GM18907 (cell line): Measurements from ENCODE around the gene DOC2A.

ENCODE experiments used
- ATAC-seq: cut with Tn5 transposase; IDR thresholded peaks from one replicate; pipeline ENCODE4 v1.9.1; 2021; ENCODE audit warnings: mild to moderate bottlenecking, moderate library complexity; ENCODE audit not compliant: unreplicated experiment

Gene DOC2A

DNA sequence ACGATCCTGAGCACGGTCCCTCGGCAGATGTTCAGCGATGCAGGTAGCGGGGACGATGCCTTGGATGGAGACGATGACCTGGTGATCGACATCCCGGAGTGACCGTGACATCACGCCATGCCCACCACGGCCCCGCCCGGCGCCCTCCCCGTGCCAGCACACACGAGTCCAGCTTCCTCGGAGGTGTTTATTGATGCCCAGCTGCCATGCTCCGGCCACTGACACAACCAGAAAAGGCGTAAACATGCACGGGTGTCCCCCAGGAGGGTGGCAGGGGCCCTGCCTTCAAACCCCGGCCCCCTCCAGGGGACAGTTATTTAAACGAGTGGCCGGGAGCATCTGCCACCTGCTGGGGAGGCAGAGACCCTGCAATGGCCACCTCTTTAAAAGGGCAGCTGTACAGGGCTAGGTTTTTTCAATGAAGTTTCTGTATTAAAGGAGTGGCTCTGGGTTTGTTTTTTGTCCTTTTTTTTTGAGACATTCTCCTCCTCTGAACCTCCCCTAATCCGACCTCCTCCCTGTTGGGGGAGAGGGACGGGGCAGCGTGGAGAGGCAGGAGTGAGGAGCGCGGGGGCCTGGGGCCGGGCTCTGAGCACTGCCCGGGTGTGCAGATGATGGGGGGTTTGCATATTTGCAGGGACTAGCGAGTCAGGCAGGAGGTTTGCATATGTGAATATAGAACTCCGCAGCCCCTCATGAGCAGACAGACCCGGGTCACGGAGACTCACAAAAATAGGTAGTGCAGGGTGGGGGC lies 5.3 kb downstream of the DOC2A start:
- no peak for ATAC-seq

DNA sequence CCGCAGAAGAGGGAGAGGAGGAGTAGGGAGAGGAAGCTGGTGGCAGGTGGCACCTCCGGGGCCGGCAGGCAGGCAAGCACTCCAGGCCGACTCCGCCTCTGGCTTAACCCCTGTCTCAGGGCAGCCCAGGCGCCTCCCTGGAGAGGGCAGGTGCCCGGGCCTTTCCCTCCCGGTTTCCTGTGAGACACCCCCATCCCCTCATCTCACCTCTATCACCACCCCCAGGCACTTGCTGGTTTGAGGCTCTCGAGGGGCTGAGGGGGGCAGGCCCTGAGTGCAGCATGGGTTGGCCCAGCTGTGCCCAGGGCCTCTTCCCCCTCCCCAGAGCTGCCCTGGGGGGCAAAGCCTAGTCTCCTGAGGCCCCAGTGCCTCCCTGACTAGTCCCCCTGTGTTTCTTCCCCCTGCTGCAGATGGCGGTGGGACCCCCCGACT lies 6.0 kb downstream of the DOC2A start:
- no peak for ATAC-seq

GRCh38 chr16:30004424-30004776 lies 6.4 kb downstream of the DOC2A start:
- no peak for ATAC-seq

DNA sequence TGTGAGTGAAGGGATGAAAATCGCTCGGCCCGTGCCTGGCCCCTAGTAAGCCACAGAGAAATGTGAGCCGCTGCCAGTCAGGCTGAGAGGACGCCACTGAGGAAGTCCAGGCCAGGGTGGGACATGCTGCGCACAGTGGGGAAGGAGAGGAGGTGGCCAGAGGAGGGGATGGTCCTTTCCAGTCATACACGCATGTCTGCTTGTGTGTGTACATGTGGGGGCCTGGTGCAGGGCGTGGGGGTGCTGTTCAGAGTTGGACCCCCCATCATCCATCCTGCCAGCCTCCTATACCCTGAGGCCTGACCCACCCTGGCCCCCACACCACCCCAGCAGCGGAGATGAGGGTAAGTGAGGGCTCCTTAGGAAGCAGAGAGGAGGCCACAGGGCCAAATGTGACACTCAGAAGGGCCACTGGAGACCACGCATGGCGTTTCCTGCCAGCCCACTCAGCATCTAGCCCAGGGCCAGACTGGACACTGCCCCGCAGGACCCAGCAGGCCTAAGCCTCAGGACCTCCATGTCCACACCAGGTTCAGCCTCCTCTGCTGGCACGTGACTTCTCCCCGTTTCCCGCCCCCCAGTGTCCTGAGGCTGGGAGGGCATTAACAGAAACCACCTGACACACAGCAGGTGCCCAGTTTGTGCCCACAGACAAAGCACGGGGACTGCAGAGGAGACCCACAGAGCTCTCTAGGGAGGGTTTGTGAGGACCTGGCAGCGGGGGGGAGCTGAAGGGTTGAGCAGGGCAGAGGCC lies 7.0 kb downstream of the DOC2A start:
- ATAC-seq = no peak

- ATAC-seq = no peak
Measured at GRCh38 chr16:30002614-30003346, 8.0 kb downstream of the DOC2A start.

DNA sequence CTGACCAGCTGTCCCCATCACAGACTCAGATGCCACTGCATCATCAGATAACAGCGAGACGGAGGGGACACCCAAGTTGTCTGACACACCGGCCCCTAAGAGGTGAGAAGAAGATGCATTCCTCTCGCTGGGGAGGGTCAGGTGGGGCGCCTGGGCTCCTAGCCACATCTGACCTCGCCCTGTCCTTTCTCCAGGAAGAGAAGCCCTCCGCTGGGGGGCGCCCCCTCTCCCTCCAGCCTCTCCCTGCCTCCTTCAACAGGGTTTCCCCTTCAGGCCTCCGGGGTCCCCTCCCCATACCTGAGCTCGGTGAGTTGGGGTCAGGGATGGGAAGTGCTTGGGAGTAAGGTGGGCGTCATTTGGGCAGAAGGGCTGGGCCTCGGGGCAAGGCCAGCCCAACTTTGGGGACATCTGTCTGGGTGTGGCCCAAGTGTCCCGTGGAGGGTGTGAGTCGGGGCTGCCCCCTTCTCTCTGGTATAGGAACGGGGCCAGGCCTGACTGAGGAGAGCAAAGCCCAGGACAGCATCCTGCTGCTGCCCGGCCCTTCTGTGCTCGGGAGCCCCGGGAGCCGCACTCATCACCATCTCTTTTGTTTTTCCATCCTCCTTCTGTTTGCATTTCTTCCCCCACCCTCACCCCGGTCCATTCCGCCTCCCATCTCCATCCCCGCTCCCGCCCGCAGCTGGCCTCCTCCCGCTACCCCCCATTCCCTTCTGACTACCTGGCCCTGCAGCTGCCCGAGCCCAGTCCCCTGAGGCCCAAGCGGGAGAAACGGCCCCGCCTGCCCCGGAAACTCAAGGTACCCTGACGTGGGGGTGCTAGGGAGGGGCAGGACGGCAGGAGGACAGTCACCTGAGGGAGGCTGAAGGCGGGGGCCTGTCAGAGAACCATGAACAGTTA lies 9.8 kb downstream of the DOC2A start:
- no peak for ATAC-seq

DNA sequence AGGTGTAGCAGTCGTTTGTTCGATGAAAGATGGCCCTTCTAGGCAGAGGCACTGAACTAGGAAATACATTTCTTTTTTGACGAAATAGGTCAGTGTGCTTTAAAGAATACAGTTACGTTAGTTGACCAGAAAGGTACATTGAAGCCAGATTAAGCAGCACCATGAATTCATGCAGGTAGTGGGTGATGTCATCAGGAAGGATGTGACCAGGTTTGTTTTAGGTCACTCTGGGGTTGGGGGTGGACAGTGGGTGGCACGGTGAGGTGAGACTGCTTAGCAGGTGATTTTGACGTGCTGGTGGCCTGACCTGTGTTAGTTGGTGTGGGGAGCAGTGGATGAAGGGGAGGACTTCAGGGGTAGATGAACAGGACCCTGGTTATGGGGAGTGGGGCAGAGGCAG lies 11.2 kb downstream of the DOC2A start:
- ATAC-seq = no peak

- ATAC-seq = no peak
Measured at GRCh38 chr16:29996766-29997250, 14.0 kb downstream of the DOC2A start.

GRCh38 chr16:29995911-29996765 lies 14.7 kb downstream of the DOC2A start, which contains the start of gene INO80E:
INO80E (plus strand) TSS chr16:29996241; CDS start chr16:29996311, 70 bp downstream.
- ATAC-seq = peak; percentile 88

DNA sequence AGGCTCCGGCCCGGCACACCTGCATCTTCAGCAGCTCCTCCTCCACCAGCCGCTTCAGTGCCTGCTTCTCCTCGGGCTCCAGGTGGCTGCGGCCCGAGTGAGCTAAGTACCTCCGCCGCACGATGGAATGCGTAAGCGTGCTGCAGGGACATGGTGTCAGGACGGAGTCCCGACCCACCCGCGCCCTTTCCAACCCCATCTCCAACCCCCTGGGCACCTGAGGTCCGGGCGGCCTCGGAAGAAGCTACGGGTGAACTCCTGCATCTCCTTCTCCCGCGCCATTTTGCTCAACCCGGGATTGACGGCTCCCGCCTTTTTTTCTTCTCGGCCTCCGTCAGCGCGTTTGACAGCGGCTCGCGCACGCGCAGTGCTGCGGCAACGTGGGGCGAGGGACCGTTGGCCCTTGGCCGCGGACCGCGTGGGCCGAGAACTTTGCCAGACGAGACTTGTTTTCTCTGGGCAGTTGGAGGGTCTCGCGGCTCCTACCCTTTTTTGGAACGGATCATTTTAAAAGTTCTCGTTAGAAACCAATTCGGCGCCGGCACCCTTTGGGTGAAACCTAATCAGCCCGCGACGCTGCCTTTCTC lies 15.4 kb downstream of the DOC2A start, which contains the start of gene HIRIP3:
Gene HIRIP3, minus strand, starts transcription at position 294 of the 587 bp plus-strand sequence. Its CDS starts 12 bp downstream, at position 282.
- peak; percentile 53 for ATAC-seq

GRCh38 chr16:29994600-29995323 lies 16.1 kb downstream of the DOC2A start:
- peak; percentile 25 for ATAC-seq

GRCh38 chr16:29993903-29994599 lies 16.8 kb downstream of the DOC2A start:
- ATAC-seq = no peak

DNA sequence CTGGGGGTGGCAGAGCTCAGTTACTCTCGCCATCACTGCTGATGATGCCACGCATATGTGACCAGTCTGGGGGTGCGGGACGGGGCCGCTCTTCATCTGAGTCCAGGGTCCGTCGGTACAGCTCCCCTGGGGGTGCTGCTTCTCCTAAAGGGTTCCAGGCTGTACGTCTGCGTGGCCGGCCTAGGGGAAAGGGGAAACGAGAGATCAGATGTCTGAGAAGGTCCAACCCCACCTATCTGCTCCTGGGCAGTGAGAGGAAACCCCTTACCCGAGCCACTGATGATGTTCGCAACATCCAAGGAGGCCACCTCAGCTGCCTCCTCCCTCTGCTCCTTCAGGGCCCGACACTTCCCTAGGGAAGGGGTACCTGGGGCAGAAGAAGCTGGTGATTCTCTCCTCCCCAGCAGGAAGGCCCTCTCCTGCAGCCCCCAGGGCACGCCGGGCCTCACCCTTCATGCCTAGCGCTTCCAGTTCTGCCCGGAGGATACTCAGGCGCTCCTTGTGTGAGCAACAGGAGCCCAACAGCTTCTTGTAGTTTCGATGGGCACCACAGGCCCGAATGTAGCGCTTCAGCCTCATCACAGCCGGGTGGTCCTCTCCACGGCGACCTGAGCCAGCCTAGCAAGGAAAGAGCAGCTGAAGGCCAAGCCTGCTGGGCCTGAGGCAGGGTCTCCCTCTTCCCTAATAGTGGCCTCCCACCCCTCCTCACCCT lies 17.5 kb downstream of the DOC2A start:
- no peak for ATAC-seq

DNA sequence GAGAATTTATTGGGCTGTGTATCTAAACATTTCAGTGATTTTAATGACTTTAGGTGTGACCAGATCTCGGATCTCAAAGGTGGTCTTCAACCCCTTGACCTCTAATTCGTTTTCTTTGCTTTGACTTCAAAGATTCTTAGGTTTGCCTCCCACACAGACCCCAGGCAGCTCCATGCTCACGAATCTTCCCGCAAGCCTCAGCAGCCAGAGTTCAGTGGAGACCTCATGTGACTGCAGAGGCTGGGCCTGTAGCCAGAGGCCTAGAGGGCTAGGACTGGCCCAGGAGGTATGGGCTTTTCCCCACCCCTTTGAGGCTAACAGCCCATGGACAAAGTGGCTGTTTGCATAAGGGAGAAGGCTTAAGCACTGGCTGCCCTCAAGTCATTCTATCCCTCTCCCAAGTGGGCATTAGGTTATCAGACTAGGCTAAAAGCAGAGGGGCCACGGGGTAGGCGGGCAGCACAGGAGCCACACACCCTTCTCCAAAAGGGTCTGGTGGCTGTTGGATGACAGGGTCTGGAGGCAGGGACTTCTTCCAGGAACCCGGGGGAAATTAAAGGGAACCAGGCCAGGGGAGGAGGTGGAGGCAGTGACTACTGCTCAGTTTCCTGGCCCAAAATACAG lies 18.4 kb downstream of the DOC2A start:
- ATAC-seq = no peak

GRCh38 chr16:29991571-29991904 lies 19.3 kb downstream of the DOC2A start:
- no peak for ATAC-seq

GRCh38 chr16:29990883-29991570 lies 19.8 kb downstream of the DOC2A start:
- ATAC-seq = no peak
